NCI-H2227 (cell line): ENCODE results near the gene SNCB.

Experiments
- DNase-seq: peaks from one replicate; lab custom pipeline; 2025; ENCODE audit not compliant: unreplicated experiment; lab: John Stamatoyannopoulos, UW

The SNCB gene

GRCh38 chr5:176644878-176645670 lies 14.7 kb upstream of the SNCB start:
- no peak for DNase-seq

- no peak for DNase-seq
Observed at GRCh38 chr5:176644294-176644693, 14.0 kb upstream of the SNCB start.

DNA sequence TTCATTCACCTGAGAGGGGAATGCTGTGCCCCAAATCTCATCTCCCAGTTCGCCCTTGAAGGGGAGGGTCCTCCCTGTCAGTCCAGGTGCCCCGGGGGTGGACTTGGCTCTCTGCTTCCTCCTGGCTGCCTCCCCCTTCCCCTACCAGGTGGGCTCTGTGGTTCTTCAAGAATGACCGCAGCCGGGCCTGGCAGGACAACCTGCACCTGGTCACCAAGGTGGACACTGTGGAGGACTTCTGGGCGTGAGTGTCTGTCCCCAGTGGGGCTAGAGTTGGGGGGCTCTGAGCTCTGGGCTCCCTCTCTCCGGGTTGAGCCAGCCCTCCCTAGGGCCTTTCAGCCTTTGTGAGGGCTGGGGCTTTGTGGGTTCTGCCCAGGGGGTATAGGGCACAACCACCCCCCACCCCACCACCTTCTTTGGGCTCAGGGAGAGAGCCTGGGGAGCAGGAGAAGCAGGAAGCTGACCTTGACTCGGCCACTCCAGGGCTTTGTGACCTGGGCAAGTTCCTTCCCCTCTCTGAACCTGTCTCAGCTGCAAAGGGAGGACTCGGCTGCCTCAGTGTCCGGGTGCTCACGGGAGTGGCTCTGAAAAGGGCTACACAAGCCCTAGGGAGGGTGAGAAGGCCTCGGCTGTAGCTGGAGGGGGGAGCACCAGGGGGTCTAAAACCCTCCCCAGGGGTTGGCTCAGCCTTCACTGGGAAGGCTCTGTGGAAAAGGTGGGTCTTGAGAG lies 13.3 kb upstream of the SNCB start:
- DNase-seq, result no peak

- DNase-seq, result no peak
Observed at GRCh38 chr5:176642675-176643490, 12.5 kb upstream of the SNCB start.

DNA sequence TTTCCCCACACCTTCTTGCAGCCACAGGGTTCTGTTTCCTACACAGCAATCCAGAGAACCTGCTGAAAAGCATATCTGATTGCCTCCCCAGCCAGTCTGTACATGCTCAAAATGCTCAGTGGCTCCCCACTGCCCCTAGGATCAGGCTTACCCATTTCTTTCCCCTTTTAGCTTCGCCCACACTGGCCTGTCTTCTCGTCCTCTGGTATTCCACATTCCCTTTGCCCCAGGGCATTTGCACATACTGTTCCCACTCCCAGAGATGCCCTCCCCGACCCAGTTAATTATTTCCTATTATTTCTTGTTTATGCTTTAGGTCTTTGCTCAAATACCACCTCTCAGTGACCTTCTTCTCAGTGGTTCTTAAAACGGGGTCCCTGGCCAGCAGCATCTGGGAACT lies 10.3 kb upstream of the SNCB start:
- no peak for DNase-seq

GRCh38 chr5:176639981-176640380 lies 9.6 kb upstream of the SNCB start:
- DNase-seq, result no peak

DNA sequence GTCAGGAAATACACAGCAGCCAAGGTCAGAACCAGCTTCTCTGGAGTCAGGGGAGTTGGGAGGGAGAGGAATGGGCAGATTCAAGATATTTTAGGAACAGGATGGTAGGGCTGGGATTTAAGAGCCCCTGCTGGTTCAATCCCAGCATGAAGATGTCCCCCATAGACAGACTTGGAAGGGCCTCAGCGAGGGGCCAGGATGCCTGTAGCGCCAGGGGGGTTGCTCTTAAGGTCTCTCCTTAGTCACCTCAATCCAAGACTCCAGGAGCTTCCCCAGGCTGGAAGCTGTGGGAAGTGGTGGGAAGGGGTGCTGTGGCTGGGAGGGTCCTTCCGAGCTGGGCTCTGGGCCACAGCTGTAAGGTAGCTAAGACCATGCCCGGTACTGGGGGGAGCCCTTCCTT lies 8.9 kb upstream of the SNCB start:
- no peak for DNase-seq

DNA sequence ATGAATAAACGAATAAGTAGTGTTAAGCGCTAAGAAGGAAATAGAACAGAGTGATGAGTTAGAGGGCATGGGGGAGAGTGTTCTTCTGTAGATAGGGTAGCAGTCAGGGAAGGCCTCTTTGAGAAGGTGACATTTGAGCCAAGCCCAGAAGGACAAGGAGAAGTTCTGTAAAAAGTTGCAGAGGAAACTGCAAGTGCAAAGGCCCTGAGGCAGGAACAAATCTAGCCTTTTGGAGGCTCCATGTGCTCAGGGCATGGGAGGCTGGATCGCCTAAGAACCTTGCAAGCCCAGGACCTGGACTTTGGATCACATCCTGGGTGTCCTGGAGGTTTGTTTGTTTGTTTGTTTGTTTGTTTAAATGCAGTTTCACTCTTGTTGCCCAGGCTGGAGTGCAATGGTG lies 8.1 kb upstream of the SNCB start:
- no peak for DNase-seq

DNA sequence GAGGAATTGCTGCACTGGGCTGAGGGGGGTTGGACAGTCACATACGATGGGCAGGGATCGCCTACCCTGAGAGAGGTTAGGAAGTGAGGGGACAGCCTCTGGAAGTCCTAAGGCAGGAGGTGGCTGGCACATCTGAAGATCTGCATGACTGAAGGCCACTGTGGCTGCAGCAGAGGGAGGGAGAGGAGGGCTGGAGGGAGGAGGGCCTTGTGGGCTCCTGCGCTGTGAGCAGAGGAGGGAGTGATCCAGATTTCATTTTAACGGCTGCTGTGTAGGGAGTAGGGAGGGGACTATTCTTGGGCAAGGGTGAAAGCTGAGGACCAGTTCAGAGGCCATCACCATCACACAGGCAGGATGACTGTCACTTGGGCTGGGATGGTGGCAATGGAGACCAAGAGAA lies 7.2 kb upstream of the SNCB start:
- no peak for DNase-seq

GRCh38 chr5:176636426-176636825 lies 6.1 kb upstream of the SNCB start:
- DNase-seq, result no peak

GRCh38 chr5:176633598-176633997 lies 3.3 kb upstream of the SNCB start:
- no peak for DNase-seq

GRCh38 chr5:176632745-176633144 lies 2.4 kb upstream of the SNCB start:
- DNase-seq, result no peak

GRCh38 chr5:176631383-176632200 lies 1.3 kb upstream of the SNCB start:
- no peak for DNase-seq

- DNase-seq, result no peak
Observed at GRCh38 chr5:176630681-176631222, 418 bp upstream of the SNCB start.

DNA sequence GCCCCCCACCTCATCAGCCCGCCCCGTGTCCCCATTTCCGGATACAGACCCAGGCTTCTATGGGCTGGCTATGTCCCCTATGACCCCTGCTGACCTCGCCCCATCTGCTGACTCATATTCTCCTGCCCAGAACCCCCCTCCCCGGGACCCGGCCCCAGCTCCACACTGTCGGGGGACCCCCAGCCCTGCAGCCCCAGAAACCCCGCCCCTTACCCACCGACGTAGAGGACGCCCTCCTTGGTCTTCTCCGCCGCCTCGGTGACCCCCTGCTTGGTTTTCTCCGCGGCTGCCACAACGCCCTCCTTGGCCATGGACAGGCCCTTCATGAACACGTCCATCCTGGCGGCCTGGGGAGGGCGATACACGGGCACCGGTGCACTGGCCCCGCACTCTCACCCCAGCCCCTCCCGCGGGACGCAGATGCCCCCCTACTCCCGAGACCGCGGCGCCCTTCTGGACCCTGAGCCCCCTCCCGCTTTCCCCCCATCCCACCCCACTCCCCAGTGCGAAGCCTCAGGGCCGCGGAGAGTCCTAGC lies 949 bp downstream of the SNCB start:
- no peak for DNase-seq

DNA sequence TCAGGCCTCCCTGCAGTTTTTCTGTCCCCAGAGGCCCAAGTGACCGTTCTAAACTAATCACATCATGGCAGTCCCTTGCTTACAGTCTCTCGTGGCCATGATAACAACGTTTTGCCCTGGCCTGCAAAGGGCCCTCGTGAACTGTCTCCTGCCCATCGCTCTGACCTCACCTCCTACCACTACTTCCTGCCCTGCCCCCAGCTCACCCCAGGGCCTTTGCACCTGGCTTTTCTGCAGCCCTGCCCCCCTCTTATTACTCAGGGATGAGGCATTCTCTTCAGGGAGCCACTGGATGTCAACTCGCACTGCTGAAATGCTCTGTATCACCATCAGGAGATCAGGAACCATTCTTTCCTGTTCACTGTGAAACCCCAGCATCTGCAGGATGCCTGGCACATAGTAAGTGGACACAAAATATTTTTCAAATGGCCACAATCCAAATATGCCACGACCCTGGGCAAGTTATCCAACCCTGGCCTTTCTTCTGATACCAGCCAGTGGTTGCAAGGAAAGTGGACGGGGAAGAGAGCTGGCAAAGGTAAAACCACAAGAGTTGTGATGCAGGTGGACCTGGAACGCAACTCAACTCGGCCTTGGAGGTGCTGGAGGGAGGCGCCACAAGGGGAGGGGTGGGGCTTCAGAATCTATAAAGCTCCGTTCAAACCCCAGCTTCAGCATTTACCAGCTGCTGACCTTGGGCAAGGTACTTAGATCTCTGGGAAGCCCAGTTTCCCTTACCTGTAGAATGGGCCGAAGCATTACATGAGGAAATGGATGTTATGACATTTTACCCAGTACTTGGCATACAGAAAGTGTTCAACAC lies 1.7 kb downstream of the SNCB start:
- no peak for DNase-seq

- DNase-seq, result no peak
Observed at GRCh38 chr5:176627582-176627981, 2.8 kb downstream of the SNCB start.

GRCh38 chr5:176626876-176627236 lies 3.5 kb downstream of the SNCB start:
- DNase-seq, result no peak
